Right cardiac atrium (tissue), 5 donors: Measurements from ENCODE around the gene BAHCC1. TPM values are rescaled to one million over a fixed set of nuclear protein-coding genes. Genes with fewer than 3 reads are reported as not detected.
A peak's percentile ranks its signal among the peaks of the same experiment; 100 is the strongest.

Source experiments
- ATAC-seq, 2 donors: fragments of 200-7000 bp; cut with Tn5 transposase; one replicate each; pipeline versions ENCODE4 v1.8.0 to v1.9.1; 2020; ENCODE audit warnings: moderate library complexity in 2 of 2, mild to moderate bottlenecking in 1 of 2
- DNase-seq, 3 donors: peaks; one replicate each; pipeline ENCODE4 v3.0.0-alpha.2; 2020
- H3K27ac ChIP-seq: one replicate; pipeline ENCODE4 v1.5.1; 2013; ENCODE audit warnings: mild to moderate bottlenecking, low read length, control low read depth, moderate library complexity
- H3K27me3 ChIP-seq: one replicate; pipeline ENCODE4 v1.6.1; 2013; ENCODE audit not compliant: control insufficient read depth, insufficient read depth
- H3K4me1 ChIP-seq: one replicate; pipeline ENCODE4 v1.6.1; 2013; ENCODE audit warnings: low read length; ENCODE audit not compliant: control insufficient read depth, insufficient read depth
- H3K4me3 ChIP-seq: one replicate; pipeline ENCODE4 v1.5.1; 2013; ENCODE audit warnings: low read length, control low read depth
- H3K9me3 ChIP-seq: one replicate; pipeline ENCODE4 v1.6.1; 2013; ENCODE audit warnings: low read length; ENCODE audit not compliant: control insufficient read depth
- WGBS: extraction: QIAGEN DNeasy Blood & Tissue Kit; methylation state at CpG from one replicate; pipeline ENCODE4 v1.1.7; 2013; 5-methylcytosine and 5-hydroxymethylcytosine counted together
- intact Hi-C, 4 donors: fragments of 100-400 bp; cut with DNase I; formaldehyde crosslinking; loops; one replicate each; pipeline versions ENCODE4 v1.11.0 to v1.14.0; 2022 to 2023
- polyA plus RNA-seq: library from polyadenylated mRNA; stranded (reverse); fragments of 200-250 nt; gene quantifications from one replicate; pipeline ENCODE4 v1.2.3, GENCODE V29; 2013
- total RNA-seq, 4 donors: library from RNA; stranded (reverse); fragmentation: NEBNext Ultra II Directional; extraction: Animal tissue kit (Norgen Biotek cat#: 25700); gene quantifications; one replicate each; pipeline ENCODE4 v1.2.1, GENCODE V29; 2021
- donor health status: healthy with polysubstance abuse.
- donor health status: DM: no; HTN: yes; CAD: no.
- donor health status: DM: no; HTN: no; CAD: no.
- donor health status: DM: no; HTN: yes; CAD: no; lungs with severe emphysema.
- donor health status: DM: yes; HTN: yes; CAD: no.

The BAHCC1 gene
- total and polyA plus RNA-seq, 5 donors: 8.3 to 12.8 (median 8.7) TPM

DNA sequence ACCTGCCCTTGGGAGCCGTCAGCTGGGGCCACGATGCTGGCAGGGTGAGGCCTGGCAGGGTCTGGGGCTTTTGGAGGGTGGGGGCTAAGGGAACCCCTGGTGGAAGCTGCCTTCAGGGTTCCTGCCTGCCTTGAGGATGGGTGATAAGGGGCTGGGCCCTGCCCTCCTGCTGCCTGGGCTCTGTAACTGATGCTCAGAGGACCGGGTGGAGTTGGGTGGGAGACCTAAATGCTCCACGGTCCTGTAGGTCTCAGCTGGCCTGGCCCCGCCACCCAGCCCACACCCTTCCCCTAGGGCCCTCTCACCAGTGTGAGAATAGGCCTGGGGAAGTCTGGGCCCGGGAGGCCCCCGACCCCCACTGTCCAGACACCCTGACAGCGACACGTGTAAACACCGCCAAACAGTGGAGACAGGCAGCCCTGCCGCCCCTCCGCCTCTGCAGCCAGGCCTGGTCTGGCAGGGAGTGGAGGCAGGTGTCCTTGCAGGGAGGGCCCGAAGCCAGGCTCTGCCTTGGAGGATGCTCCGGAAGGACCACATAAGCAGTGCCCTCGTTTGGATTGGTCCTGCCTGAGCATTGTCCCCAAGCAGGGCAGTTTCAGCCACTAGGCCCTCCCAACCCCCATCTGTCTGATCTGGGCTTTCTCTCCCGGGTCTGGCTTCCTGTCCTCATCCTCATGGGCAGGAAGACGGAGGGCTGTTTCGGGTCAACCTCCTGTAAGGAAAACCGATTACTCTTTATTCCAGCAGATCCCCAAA is 6.5 kb upstream of the BAHCC1 start:
- 28% methylated on average over 19 of the region's 19 CpGs for WGBS
- Histone ChIP-seq H3K9me3 (no peaks in the 10 kb centered on the region), H3K4me3 (no peak overlapping the region), H3K27ac (peak overlapping the region; percentile 76), H3K4me1 (peaks cover 18% of the 10 kb centered on the region), H3K27me3 (no peaks in the 10 kb centered on the region)
- DNase-seq (peak in 2 of 3 donors; percentile 72 to 81), ATAC-seq (peak in 1 of 2 donors; percentile 0)
- intact Hi-C loops: no loop called here

GRCh38 chr17:81389585-81389984 is 5.7 kb upstream of the BAHCC1 start:
- 66% methylated on average over 10 of the region's 10 CpGs for WGBS
- H3K27me3 ChIP-seq: no peaks in the 10 kb centered on the region
- DNase-seq: peak in 1 of 3 donors; percentile 26
- H3K27ac ChIP-seq: peak overlapping the region; percentile 76
- H3K4me3 ChIP-seq: no peak overlapping the region
- intact Hi-C loops: no loop called here
- H3K4me1 ChIP-seq: peaks cover 18% of the 10 kb centered on the region
- ATAC-seq: no peak
- H3K9me3 ChIP-seq: no peaks in the 10 kb centered on the region

- Histone ChIP-seq H3K4me3 (no peak overlapping the region), H3K27ac (peak overlapping the region; percentile 25), H3K4me1 (peaks cover 18% of the 10 kb centered on the region), H3K9me3 (no peaks in the 10 kb centered on the region), H3K27me3 (no peaks in the 10 kb centered on the region)
- 72% methylated on average over 17 of the region's 17 CpGs for WGBS
- ATAC-seq (no peak), DNase-seq (peak in 2 of 3 donors; percentile 52 to 66)
- intact Hi-C loops: loop anchor here in 2 of 4 donors (5.0 kb wide), 2 partner anchors 88 to 98 kb away; no protein-coding TSS in a partner anchor
Measured at GRCh38 chr17:81390029-81390872, 5.0 kb upstream of the BAHCC1 start.

DNA sequence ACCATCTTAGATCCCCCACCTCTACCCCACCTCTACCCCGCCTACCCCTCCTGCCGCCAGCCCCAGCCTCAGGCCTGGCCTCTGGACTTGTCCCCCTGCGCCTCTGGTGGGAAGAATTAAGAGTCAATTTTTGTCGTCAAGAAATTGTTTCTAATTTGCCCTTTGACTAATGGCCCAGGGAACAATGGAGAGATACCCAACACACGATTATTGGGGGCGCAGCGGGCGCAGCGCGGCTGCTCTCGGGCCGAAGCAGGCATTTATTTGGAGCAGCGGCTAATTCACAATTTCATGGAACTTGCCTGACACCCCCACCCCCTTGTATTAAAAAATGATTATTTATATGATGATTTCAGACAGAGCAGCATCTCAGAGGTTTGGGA is 4.4 kb upstream of the BAHCC1 start:
- H3K4me3 ChIP-seq: no peak overlapping the region
- H3K27ac ChIP-seq: peak overlapping the region; percentile 86
- 92% methylated on average over 13 of the region's 13 CpGs for WGBS
- no peaks in the 10 kb centered on the region for H3K27me3 ChIP-seq
- peak in 1 of 3 donors; percentile 44 for DNase-seq
- intact Hi-C loops: loop anchor here in 2 of 4 donors (5.0 kb wide), 2 partner anchors 89 to 99 kb away; no protein-coding TSS in a partner anchor
- peaks cover 18% of the 10 kb centered on the region for H3K4me1 ChIP-seq
- H3K9me3 ChIP-seq: no peaks in the 10 kb centered on the region
- ATAC-seq: no peak

DNA sequence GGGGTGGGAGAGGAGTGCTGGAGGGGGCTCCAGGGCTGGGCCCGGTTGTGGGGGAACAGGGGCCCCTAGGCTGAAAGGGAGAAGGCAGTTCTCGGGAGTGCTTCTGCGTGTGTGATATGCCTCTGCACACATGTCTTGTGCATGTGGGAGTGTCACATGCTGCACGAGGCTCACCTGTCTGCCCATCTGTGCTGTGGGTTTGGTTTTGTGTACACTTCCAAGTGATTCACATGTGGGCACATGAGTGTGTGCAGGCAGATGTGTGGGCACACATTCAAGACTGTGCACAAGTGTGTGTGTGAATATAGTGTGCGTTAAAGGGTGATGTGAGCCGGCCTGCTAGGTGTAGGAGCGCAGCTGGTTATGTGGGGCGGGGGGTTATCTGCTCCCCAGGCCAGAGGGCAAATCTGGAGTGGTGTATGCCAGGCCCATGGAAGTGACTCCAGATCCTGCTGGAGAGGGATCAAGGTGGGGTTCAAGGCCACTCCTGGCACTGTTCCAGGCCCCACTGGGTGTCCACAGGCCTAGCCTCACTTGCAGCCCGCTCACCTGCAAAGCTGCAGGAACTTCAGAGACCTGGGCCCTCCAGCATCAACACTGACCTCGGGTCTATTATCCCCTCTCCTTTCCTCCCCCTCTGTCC is 3.8 kb upstream of the BAHCC1 start:
- DNase-seq: peak in 2 of 3 donors; percentile 72 to 75
- ATAC-seq: no peak
- H3K27ac ChIP-seq: peak overlapping the region; percentile 86
- H3K4me3 ChIP-seq: no peak overlapping the region
- H3K4me1 ChIP-seq: peaks cover 18% of the 10 kb centered on the region
- no peaks in the 10 kb centered on the region for H3K27me3 ChIP-seq
- intact Hi-C loops: loop anchor here in 2 of 4 donors (5.0 kb wide), 2 partner anchors 89 to 99 kb away; no protein-coding TSS in a partner anchor
- no peaks in the 10 kb centered on the region for H3K9me3 ChIP-seq
- WGBS: 64% methylated on average over 10 of the region's 10 CpGs

DNA sequence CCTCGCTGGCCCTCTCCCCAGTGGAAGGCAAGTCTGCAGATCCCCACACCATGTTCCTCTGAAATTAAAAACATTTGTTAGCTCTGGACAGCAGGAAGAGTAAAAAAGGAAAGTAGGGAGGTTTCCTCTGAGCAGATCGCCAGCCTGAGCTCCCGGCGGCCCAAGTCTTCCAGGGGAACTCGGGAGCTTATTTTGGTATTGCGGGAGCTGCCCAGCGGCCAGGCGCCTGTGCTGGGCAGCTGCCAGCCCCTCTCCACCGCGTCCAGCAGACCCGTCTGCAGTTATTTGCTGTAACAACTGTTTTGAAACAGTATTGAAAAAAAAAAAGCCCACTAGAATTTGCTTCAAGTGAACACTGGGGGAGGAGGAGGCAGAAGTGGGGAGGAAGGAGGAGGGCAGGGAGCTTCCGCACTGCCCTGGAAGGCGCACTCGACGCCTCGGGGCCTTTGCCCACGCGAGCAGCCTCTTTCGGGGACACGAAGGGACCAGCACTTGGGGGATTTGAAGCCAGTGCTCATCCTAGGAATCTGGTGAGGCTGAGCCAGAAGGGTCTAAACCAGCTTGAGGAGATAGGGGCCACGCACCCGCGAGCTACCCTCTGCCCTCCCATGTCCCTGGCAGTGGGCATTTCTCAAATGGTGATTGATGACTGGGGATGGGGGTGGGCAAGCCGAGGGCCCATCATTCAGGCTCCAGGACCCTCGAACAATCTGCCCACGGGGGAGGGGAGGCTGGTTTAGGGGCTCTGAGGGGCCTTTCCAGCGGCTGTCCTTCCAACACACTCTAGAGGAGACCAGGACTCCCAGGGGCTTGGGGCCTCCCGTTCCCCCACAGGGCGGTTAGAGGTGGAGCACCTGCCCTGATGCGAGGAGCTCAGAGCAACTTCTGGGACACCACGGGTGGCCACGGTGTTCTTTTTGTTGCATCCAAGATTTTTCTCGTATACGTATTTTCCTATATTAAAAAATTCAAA is 3.0 kb upstream of the BAHCC1 start:
- intact Hi-C loops: loop anchor here in 2 of 4 donors (5.0 kb wide), 2 partner anchors 90 to 100 kb away; no protein-coding TSS in a partner anchor
- H3K4me1 ChIP-seq: peaks cover 18% of the 10 kb centered on the region
- peak overlapping the region; percentile 86 for H3K27ac ChIP-seq
- WGBS: 13% methylated on average over 34 of the region's 34 CpGs
- no peaks in the 10 kb centered on the region for H3K27me3 ChIP-seq
- H3K9me3 ChIP-seq: no peaks in the 10 kb centered on the region
- DNase-seq (peak; percentile 77 to 93 (median 91)), ATAC-seq (peak in 1 of 2 donors; percentile 4)
- peak overlapping the region; percentile 92 for H3K4me3 ChIP-seq

DNA sequence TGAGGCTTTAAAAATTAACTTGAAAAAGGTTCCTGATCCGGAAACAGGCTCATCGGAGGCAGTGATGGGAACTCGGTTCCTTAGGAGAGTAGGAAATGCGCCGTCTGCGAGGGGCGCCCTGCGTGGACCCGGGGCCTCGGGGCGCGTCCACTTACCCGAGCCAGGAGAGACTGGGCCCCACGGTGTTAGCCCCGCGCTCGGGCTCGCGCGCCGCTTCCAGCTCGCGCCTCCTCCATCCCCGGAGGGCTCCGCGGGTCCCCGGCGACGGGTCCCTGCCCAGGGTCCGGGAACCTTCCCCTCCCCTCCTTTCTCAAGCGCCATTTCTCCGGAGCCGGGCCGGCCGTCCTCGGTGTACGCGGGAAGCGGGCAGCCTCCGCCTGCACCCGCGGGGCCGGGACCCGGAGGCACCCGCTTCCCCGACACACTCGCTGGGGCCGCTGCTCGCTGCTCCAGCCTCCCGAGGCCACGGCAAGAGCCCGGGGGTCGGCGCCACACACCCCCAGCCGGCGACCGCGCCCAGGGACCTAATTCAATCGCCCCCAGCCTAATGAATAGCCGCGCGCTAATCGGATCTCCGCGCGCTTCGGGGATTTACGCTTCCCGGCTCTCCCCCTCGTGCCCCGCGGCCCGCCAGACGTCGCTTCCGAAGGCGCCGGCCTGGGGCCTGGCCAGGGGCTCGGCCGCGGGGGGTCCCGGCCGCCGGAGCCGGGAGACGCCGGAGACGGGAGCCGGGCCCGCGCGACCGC is 2.2 kb upstream of the BAHCC1 start:
- under 1% methylated on average over 93 of the region's 93 CpGs for WGBS
- no peaks in the 10 kb centered on the region for H3K9me3 ChIP-seq
- peaks cover 17% of the 10 kb centered on the region for H3K4me1 ChIP-seq
- DNase-seq: peak in 2 of 3 donors; percentile 77 to 79
- intact Hi-C loops: loop anchor here in 2 of 4 donors (5.0 kb wide), 2 partner anchors 91 to 101 kb away; no protein-coding TSS in a partner anchor
- H3K27me3 ChIP-seq: no peaks in the 10 kb centered on the region
- ATAC-seq: no peak
- peak overlapping the region; percentile 86 for H3K27ac ChIP-seq
- peak overlapping the region; percentile 92 for H3K4me3 ChIP-seq

DNA sequence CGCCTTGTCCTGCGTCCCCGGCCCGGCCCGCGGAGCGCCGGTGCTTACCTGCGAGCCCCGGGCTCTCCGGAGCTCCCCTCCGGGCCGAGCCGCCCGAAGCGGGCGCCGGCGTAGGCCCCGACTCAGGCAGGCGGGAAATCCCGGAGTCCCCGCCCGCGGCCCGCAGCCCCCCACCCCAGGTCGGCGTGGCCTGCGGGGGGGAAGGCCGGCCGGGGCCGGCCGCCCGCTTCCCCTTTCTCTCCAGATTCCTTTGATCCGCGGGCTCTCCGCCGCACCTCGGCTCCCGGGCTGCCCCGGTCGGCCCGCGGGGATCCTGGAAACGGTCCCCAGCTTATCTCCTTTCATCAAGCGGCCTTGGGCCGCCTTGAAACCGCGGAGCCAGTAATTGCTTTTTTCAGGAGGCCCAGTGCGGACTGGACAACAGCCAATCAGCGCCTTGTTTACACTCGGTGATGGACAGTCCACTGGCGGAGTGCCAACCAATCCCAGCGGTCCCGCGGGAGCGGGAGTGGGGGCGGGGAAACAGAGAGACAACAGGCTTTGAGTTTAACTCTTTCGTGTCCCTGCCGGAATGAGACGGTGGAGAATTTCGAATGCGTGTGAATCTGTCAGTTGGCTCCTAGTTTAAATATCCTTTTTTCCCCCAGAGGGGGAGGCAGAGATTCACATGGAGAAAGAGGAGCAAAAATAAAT is 1.4 kb upstream of the BAHCC1 start:
- H3K27me3 ChIP-seq: no peaks in the 10 kb centered on the region
- H3K4me1 ChIP-seq: peaks cover 10% of the 10 kb centered on the region
- WGBS: under 1% methylated on average over 63 of the region's 63 CpGs
- intact Hi-C loops: loop anchor here in 2 of 4 donors (5.0 kb wide), 2 partner anchors 92 to 102 kb away; no protein-coding TSS in a partner anchor
- no peaks in the 10 kb centered on the region for H3K9me3 ChIP-seq
- H3K27ac ChIP-seq: peak overlapping the region; percentile 86
- peak; percentile 100 for DNase-seq
- peak; percentile 72 to 74 for ATAC-seq
- H3K4me3 ChIP-seq: peak overlapping the region; percentile 92
